KOPT-K1 (cell line): Measurements from ENCODE around the gene ERICH6B.

ENCODE experiments used
- H3K27ac ChIP-seq: fragments of 200-600 bp; sonication (generic); 2 replicates; pipeline ENCODE4 v1.5.1; 2016; ENCODE audit warnings: antibody characterized with exemption, mild to moderate bottlenecking, low read depth, low read length; ENCODE audit not compliant: poor library complexity, severe bottlenecking
- H3K36me3 ChIP-seq: fragments of 200-600 bp; sonication (generic); 2 replicates; pipeline ENCODE4 v1.5.1; 2017; ENCODE audit warnings: antibody characterized with exemption, mild to moderate bottlenecking, low read length, moderate library complexity; ENCODE audit not compliant: insufficient read depth
- H3K9me3 ChIP-seq: fragments of 200-600 bp; sonication (generic); 2 replicates; pipeline ENCODE4 v1.5.1; 2017; ENCODE audit warnings: antibody characterized with exemption, low read length, mild to moderate bottlenecking; ENCODE audit not compliant: insufficient read depth, poor library complexity, severe bottlenecking

ERICH6B gene

GRCh38 chr13:45623516-45624090 lies 8.1 kb upstream of the ERICH6B start:
- H3K36me3 ChIP-seq = no peaks in the 10 kb centered on the region
- H3K9me3 ChIP-seq = peaks cover 6% of the 10 kb centered on the region
- no peak overlapping the region for H3K27ac ChIP-seq

DNA sequence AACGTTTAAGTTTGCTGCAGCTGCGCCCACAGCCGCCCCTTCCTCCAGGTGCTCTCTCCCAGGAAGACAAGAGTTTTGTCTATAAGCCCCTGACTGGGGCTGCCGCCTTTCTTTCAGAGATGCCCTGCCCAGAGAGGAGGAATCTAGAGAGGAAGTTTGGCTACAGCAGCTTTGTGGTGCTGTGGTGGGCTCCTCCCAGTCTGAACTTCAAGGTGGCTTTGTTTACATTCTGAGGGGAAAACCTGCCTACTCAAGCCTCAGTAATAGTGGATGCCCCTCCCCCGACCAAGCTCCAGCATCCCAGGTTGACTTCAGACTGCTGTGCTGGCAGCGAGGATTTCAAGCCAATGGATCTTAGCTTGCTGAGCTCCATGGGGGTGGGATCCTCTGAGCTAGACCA lies 6.4 kb upstream of the ERICH6B start:
- H3K9me3 ChIP-seq = peaks cover 6% of the 10 kb centered on the region
- H3K27ac ChIP-seq = no peak overlapping the region
- no peaks in the 10 kb centered on the region for H3K36me3 ChIP-seq

- no peaks in the 10 kb centered on the region for H3K9me3 ChIP-seq
Observed at GRCh38 chr13:45607931-45608330, 7.6 kb downstream of the ERICH6B start.

DNA sequence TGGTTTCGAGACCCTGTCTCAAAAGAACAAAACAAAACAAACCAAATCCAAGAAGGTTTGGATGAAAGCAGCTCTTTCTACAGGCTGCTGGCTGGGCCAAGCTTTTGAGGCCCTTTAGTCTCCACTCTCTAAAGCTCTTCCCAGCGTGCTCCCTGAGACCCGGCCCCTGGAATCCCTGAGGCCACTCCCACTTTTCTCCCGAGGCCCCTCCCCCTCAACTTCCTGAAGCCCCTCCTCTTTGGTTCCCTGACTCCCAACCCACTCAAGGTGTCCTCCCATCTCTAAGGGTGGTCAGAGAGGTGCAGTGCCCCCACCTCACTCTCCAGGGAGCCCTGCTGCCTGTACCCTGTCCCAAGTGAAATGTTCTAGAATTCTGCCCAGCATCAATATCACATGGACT lies 10.6 kb downstream of the ERICH6B start:
- Histone ChIP-seq H3K9me3 (no peaks in the 10 kb centered on the region), H3K36me3 (no peaks in the 10 kb centered on the region), H3K27ac (no peak overlapping the region)

More at GRCh38 chr13:45607931-45608330, 7.6 kb downstream of the ERICH6B start:
- H3K36me3 ChIP-seq = no peaks in the 10 kb centered on the region
- no peak overlapping the region for H3K27ac ChIP-seq

- Histone ChIP-seq H3K27ac (no peak overlapping the region), H3K36me3 (no peaks in the 10 kb centered on the region), H3K9me3 (no peaks in the 10 kb centered on the region)
Observed at GRCh38 chr13:45603338-45603737, 12.2 kb downstream of the ERICH6B start.

GRCh38 chr13:45602183-45603170 lies 13.1 kb downstream of the ERICH6B start:
- Histone ChIP-seq H3K36me3 (no peaks in the 10 kb centered on the region), H3K9me3 (no peaks in the 10 kb centered on the region), H3K27ac (no peak overlapping the region)

- Histone ChIP-seq H3K27ac (no peak overlapping the region), H3K9me3 (no peaks in the 10 kb centered on the region), H3K36me3 (no peaks in the 10 kb centered on the region)
Observed at GRCh38 chr13:45601680-45602079, 13.9 kb downstream of the ERICH6B start.

GRCh38 chr13:45598597-45598996 lies 16.9 kb downstream of the ERICH6B start:
- no peak overlapping the region for H3K27ac ChIP-seq
- H3K9me3 ChIP-seq = no peaks in the 10 kb centered on the region
- H3K36me3 ChIP-seq = no peaks in the 10 kb centered on the region

GRCh38 chr13:45596800-45597475 lies 18.6 kb downstream of the ERICH6B start:
- no peaks in the 10 kb centered on the region for H3K36me3 ChIP-seq
- H3K27ac ChIP-seq = no peak overlapping the region
- H3K9me3 ChIP-seq = no peaks in the 10 kb centered on the region

DNA sequence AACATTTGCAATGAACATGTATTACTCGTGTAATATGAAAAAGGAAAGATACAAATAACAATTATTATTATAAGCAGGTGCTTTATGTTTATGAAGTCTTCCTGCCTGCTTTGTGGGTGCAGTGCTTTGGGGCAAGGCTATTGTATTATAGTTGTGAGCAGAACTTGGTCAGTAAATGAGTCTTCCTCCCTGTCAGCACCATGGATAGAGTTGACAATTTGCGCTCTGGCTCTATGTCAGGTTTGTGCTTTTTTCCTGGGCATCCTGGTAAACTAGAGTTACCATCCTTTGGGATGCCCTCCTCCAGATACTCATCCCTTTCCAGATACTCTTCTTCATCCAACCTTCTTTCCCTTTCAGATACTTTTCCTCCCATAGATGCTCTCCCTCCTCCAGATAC lies 19.6 kb downstream of the ERICH6B start:
- Histone ChIP-seq H3K9me3 (no peaks in the 10 kb centered on the region), H3K27ac (no peak overlapping the region), H3K36me3 (no peaks in the 10 kb centered on the region)

DNA sequence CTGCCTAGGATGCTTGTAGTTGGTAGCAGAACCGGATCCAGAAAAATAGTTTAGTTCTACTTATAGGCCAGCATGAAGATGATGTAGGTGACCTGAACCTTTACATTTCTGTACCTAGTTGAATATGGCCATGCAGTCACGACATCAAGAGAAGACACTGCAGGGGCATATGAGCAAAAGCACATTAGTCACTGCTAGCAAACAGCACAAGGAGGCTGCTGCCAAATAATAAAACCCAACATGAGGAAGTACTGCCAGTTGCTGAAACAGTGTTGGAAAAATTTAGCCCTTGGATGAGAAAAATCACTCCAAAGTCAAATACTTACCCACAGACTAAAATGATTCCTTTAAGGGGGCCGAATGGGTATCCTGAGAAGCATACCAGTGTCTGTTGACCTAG lies 20.8 kb downstream of the ERICH6B start:
- H3K27ac ChIP-seq = no peak overlapping the region

DNA sequence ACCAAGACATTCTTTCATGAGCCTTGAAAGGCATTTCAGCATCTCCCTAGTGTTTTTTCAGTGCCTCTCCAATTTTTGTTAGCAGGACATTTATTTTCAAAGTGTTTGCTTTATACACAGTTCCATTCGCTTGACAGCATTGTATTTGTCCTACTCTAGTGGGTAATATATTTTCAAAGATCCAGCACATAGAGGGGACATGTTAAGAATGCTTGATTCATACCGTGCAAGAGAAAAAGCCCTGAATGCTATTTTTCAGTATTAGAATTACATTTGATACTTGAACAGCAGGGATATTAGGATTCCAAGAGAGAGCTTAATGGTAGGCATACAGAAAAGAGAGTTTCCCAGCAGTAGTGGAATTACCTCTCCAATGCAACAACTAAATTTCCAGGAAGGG lies 21.3 kb downstream of the ERICH6B start:
- Histone ChIP-seq H3K9me3 (no peaks in the 10 kb centered on the region), H3K36me3 (no peaks in the 10 kb centered on the region)

More for the DNA sequence above, 20.8 kb downstream of the ERICH6B start:
- Histone ChIP-seq H3K9me3 (no peaks in the 10 kb centered on the region), H3K36me3 (no peaks in the 10 kb centered on the region)

DNA sequence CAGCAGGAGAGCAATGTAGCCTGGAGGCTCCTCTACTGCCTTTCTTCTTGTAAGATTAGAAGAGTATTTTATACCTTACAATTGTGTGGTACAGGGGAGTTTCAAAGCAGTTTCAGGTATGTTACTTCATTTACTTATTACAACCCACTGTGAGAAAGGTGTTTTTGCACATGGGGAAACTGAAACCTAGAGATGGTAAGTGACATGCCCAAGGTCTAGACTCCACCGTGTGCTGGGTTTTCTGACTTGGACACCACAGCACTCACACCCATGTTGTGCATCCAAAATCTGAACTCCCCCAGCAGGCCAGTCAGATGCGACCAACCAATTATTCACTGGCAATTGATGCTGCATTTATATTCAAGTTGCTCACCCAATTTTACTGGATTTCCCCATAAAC lies 22.8 kb downstream of the ERICH6B start:
- no peak overlapping the region for H3K27ac ChIP-seq
- no peaks in the 10 kb centered on the region for H3K36me3 ChIP-seq
- H3K9me3 ChIP-seq = no peaks in the 10 kb centered on the region

More for the DNA sequence above, 21.3 kb downstream of the ERICH6B start:
- H3K27ac ChIP-seq = no peak overlapping the region

- Histone ChIP-seq H3K27ac (no peak overlapping the region), H3K36me3 (no peaks in the 10 kb centered on the region), H3K9me3 (no peaks in the 10 kb centered on the region)
Observed at GRCh38 chr13:45590066-45590465, 25.5 kb downstream of the ERICH6B start.

- no peaks in the 10 kb centered on the region for H3K36me3 ChIP-seq
- no peak overlapping the region for H3K27ac ChIP-seq
- no peaks in the 10 kb centered on the region for H3K9me3 ChIP-seq
Observed at GRCh38 chr13:45587897-45588296, 27.6 kb downstream of the ERICH6B start.
